A549 (cell line): ENCODE measurements around the gene SHFL. TPM values are rescaled to one million over a fixed set of nuclear protein-coding genes. Genes with fewer than 3 reads are reported as not detected.

Source experiments
- ATAC-seq, 2 experiments: fragments of 200-7000 bp in 1 of 2; fragments of >200 bp in 1 of 2; cut with Nextera tagmentation in 1 of 2; cut with Tn5 transposase in 1 of 2; 3 replicates each; pipeline versions ENCODE4 v1.8.0 to v1.9.1; 2018 to 2020; ENCODE audit warnings: mild to moderate bottlenecking in 1 of 2, moderate library complexity in 1 of 2
- CTCF ChIA-PET: fragments of 300-600 bp; sonication (Branson Sonifier 250); formaldehyde crosslinking; extraction: SDS; loops from one replicate; lab custom pipeline; 2021; ENCODE audit warnings: antibody characterized with exemption, inconsistent platforms; lab: Yijun Ruan, JAX
- POLR2A ChIA-PET: fragments of 350-600 bp; formaldehyde crosslinking; extraction: SDS; loops from one replicate; lab custom pipeline; 2021; ENCODE audit warnings: antibody characterized with exemption, inconsistent platforms; lab: Yijun Ruan, JAX
- DNase-seq, 2 experiments: peaks; one replicate each; pipeline versions ENCODE4 v3.0.0 to v3.0.0-alpha.2; 2011 to 2016; ENCODE audit warnings: low read depth in 1 of 2, low spot score in 1 of 2
- FAIRE-seq: peaks from 2 replicates; lab custom pipeline; 2011; peaks lifted over from hg19 to GRCh38; lab: Jason Lieb, UNC
- H3K27ac ChIP-seq, 2 experiments: fragments of >200 bp; sonication (Bioruptor Twin); formaldehyde crosslinking; 3 replicates each; pipeline ENCODE4 v1.5.1; 2016 to 2017
- H3K4me1 ChIP-seq: fragments of >200 bp; sonication (Bioruptor Twin); formaldehyde crosslinking; 3 replicates; pipeline ENCODE4 v1.6.1; 2016
- H3K4me2 ChIP-seq: fragments of >200 bp; sonication (Bioruptor Twin); formaldehyde crosslinking; 3 replicates; pipeline ENCODE4 v1.6.1; 2016
- H3K4me3 ChIP-seq: fragments of >200 bp; sonication (Bioruptor Twin); formaldehyde crosslinking; 3 replicates; pipeline ENCODE4 v1.5.1; 2016
- H3K9me3 ChIP-seq: fragments of >200 bp; sonication (Bioruptor Twin); formaldehyde crosslinking; 3 replicates; pipeline ENCODE4 v1.6.1; 2016
- ATOH8 ChIP-seq: fragments of 250-450 bp; sonication (Bioruptor Pico); IDR thresholded peaks from 2 replicates; pipeline ENCODE4 v1.5.0; 2020; ENCODE audit warnings: low read depth, mild to moderate bottlenecking, moderate library complexity
- CEBPB ChIP-seq, 2 experiments: fragments of >200 bp in 1 of 2; sonication (Bioruptor Twin) in 1 of 2; formaldehyde crosslinking in 1 of 2; IDR thresholded peaks; 2 replicates each; pipeline ENCODE4 v1.6.1; 2012 to 2016
- CHD2 ChIP-seq: fragments of 150-350 bp; IDR thresholded peaks from 2 replicates; pipeline ENCODE4 v1.6.1; 2014; ENCODE audit warnings: low read length; ENCODE audit not compliant: partially characterized antibody
- EHMT2 ChIP-seq: fragments of 200-600 bp; sonication (generic); IDR thresholded peaks from 2 replicates; pipeline ENCODE4 v1.6.1; 2016; ENCODE audit warnings: antibody characterized with exemption, low read depth, mild to moderate bottlenecking, moderate library complexity
- ELK1 ChIP-seq: fragments of 150-350 bp; IDR thresholded peaks from 2 replicates; pipeline ENCODE4 v1.6.1; 2014; ENCODE audit warnings: low read depth, mild to moderate bottlenecking, low read length
- EP300 ChIP-seq, 2 experiments: fragments of >200 bp; sonication (Bioruptor Twin); formaldehyde crosslinking; IDR thresholded peaks; 2 replicates in 1 of 2; 3 replicates in 1 of 2; pipeline ENCODE4 v1.6.1; 2016 to 2017
- FOSB ChIP-seq: fragments of 250-450 bp; sonication (Bioruptor Pico); IDR thresholded peaks from 2 replicates; pipeline ENCODE4 v1.5.0; 2020; ENCODE audit warnings: mild to moderate bottlenecking, moderate library complexity
- GATA3 ChIP-seq: IDR thresholded peaks from 2 replicates; pipeline ENCODE4 v1.6.1; 2012; ENCODE audit warnings: borderline replicate concordance
- HDAC2 ChIP-seq: fragments of 200-600 bp; sonication (generic); IDR thresholded peaks from 2 replicates; pipeline ENCODE4 v1.6.1; 2016
- HES2 ChIP-seq: fragments of >200 bp; sonication (Bioruptor Twin); formaldehyde crosslinking; IDR thresholded peaks from 2 replicates; pipeline ENCODE4 v1.6.1; 2016
- HOXA7 ChIP-seq: fragments of 250-450 bp; sonication (Bioruptor Pico); IDR thresholded peaks from 2 replicates; pipeline ENCODE4 v1.5.0; 2020; ENCODE audit warnings: mild to moderate bottlenecking, moderate library complexity
- HOXB5 ChIP-seq: fragments of 250-450 bp; sonication (Bioruptor Pico); IDR thresholded peaks from 2 replicates; pipeline ENCODE4 v1.5.0; 2020; ENCODE audit warnings: mild to moderate bottlenecking, moderate library complexity
- JUN ChIP-seq, 2 experiments: fragments of >200 bp; sonication (Bioruptor Twin); formaldehyde crosslinking; IDR thresholded peaks; 2 replicates in 1 of 2; 3 replicates in 1 of 2; pipeline ENCODE4 v1.6.1; 2016 to 2017
- KDM1A ChIP-seq: fragments of 200-600 bp; sonication (generic); IDR thresholded peaks from 2 replicates; pipeline ENCODE4 v1.6.1; 2016; ENCODE audit warnings: low read depth, mild to moderate bottlenecking
- KDM5A ChIP-seq: fragments of 200-600 bp; sonication (generic); IDR thresholded peaks from 2 replicates; pipeline ENCODE4 v1.6.1; 2016; ENCODE audit warnings: antibody characterized with exemption, mild to moderate bottlenecking
- NFE2L2 ChIP-seq: fragments of 150-350 bp; conservative IDR thresholded peaks from 2 replicates; pipeline ENCODE4 v1.6.1; 2014; ENCODE audit warnings: low read length
- NPAS2 ChIP-seq: fragments of 250-450 bp; sonication (Bioruptor Pico); IDR thresholded peaks from 2 replicates; pipeline ENCODE4 v1.8.0; 2022; ENCODE audit warnings: mild to moderate bottlenecking, moderate library complexity, borderline replicate concordance
- PBX3 ChIP-seq: IDR thresholded peaks from 2 replicates; pipeline ENCODE4 v1.6.1; 2012
- POLR2A ChIP-seq: IDR thresholded peaks from 2 replicates; pipeline ENCODE4 v1.6.1; 2012; ENCODE audit warnings: mild to moderate bottlenecking, low read length
- RAD21 ChIP-seq, 2 experiments: fragments of >200 bp in 1 of 2; sonication (Bioruptor Twin) in 1 of 2; formaldehyde crosslinking in 1 of 2; IDR thresholded peaks in 1 of 2; conservative IDR thresholded peaks in 1 of 2; 2 replicates in 1 of 2; 3 replicates in 1 of 2; pipeline ENCODE4 v1.6.1; 2012 to 2018; ENCODE audit warnings: inconsistent platforms in 1 of 2
- RFX5 ChIP-seq: fragments of 450-650 bp; IDR thresholded peaks from 2 replicates; pipeline ENCODE4 v1.7.1; 2014; ENCODE audit warnings: antibody characterized with exemption, mild to moderate bottlenecking, moderate library complexity
- SMC3 ChIP-seq: fragments of >200 bp; sonication (Bioruptor Twin); formaldehyde crosslinking; IDR thresholded peaks from 3 replicates; pipeline ENCODE4 v1.6.1; 2018; ENCODE audit warnings: inconsistent platforms
- TP53 ChIP-seq: fragments of 250-450 bp; sonication (Bioruptor Pico); IDR thresholded peaks from 2 replicates; pipeline ENCODE4 v1.5.0; 2021; ENCODE audit warnings: mild to moderate bottlenecking, moderate library complexity
- USF2 ChIP-seq: fragments of 450-650 bp; IDR thresholded peaks from 2 replicates; pipeline ENCODE4 v1.6.1; 2014; ENCODE audit warnings: antibody characterized with exemption
- WGBS: methylation state at CpG from one replicate; pipeline ENCODE4 v1.1.6; 2017; ENCODE audit errors: missing lambda C conversion rate; 5-methylcytosine and 5-hydroxymethylcytosine counted together
- polyA plus RNA-seq, 4 experiments: library from polyadenylated mRNA; depleted of rRNA in 3 of 4; stranded (reverse); fragments of >200 nt; fragmentation: RNase III in 1 of 4; extraction: RNeasy Plus Mini Kit Qiagen cat#74134 plus additional on column Dnase treatment in 1 of 4; gene quantifications; 2 replicates in 3 of 4; 3 replicates in 1 of 4; pipeline ENCODE4 v1.2.3, GENCODE V29; 2011 to 2017

The SHFL gene
- polyA plus RNA-seq, 2 of the 4 experiments (the other 2 are of a cell fraction) = 10.1 to 12.5 TPM

GRCh38 chr19:10134040-10134439 is 47.9 kb downstream of the SHFL start:
- H3K4me2 ChIP-seq = no peak overlapping the region
- 100% methylated on average over 1 of the region's 9 CpGs for WGBS
- CTCF ChIA-PET = interaction anchor here (1.1 kb wide), 1 partner anchor 15 kb away, joined by 3 read pairs; no protein-coding TSS in a partner anchor
- no peaks in the 10 kb centered on the region for H3K9me3 ChIP-seq
- no peak for ATAC-seq
- H3K4me3 ChIP-seq = no peak overlapping the region
- DNase-seq = no peak
- H3K27ac ChIP-seq = no peak overlapping the region
- no peak for FAIRE-seq
- peaks cover 6% of the 10 kb centered on the region; the same call in 2 of the 3 replicates for H3K4me1 ChIP-seq
- TF ChIP-seq HOXA7 (CRISPR knock-in tag) (no peak), ELK1 (no peak), ATOH8 (CRISPR knock-in tag) (no peak), PBX3 (no peak), CHD2 (no peak), POLR2A (no peak), HDAC2 (no peak), NPAS2 (CRISPR knock-in tag) (no peak), RFX5 (no peak), JUN (IDR thresholded peaks at IDR 0.05) (no peak)
- POLR2A ChIA-PET = no interaction called here

- DNase-seq (no peak), FAIRE-seq (no peak), ATAC-seq (0 out of 6 replicates have a peak, but pooled peaks of 1 of the 2 experiments have one; percentile 26)
- H3K27ac ChIP-seq = no peak overlapping the region
- ChIA-PET POLR2A (no interaction called here), CTCF (interaction anchor here (1.8 kb wide), 1 partner anchor 10 kb away, joined by 5 read pairs; no protein-coding TSS in a partner anchor)
- H3K4me3 ChIP-seq = no peak overlapping the region
- no peak for TF ChIP-seq KDM1A
- TF ChIP-seq RAD21 (conservative IDR thresholded peaks at IDR 0.05 in 1 of 2, IDR thresholded peaks at IDR 0.05 in 1 of 2) = no peak
- no peak for TF ChIP-seq NFE2L2
- no peak for TF ChIP-seq RFX5
- TF ChIP-seq FOSB (CRISPR knock-in tag) = no peak
- TF ChIP-seq HES2 = no peak
- TF ChIP-seq KDM5A = no peak
- TF ChIP-seq EP300 (IDR thresholded peaks at IDR 0.05) = no peak
- TF ChIP-seq SMC3 = no peak
- TF ChIP-seq TP53 = no peak
- no peak for TF ChIP-seq HOXA7 (CRISPR knock-in tag)
- TF ChIP-seq CEBPB (IDR thresholded peaks at IDR 0.05) = no peak
- no peak for TF ChIP-seq EHMT2
- TF ChIP-seq HOXB5 = no peak
- TF ChIP-seq JUN (IDR thresholded peaks at IDR 0.05) = no peak
- no peak for TF ChIP-seq USF2
- TF ChIP-seq GATA3 = no peak
- H3K4me2 ChIP-seq = no peak overlapping the region
- H3K9me3 ChIP-seq = no peaks in the 10 kb centered on the region
- 97% methylated on average over 27 of the region's 39 CpGs for WGBS
- H3K4me1 ChIP-seq = peaks cover 6% of the 10 kb centered on the region; the same call in 2 of the 3 replicates
Observed at GRCh38 chr19:10135551-10136334, 49.6 kb downstream of the SHFL start.
